ENCODE measurements around the gene P4HA1.
"Not testable (repeated sequence)": the region's sequence is repeated elsewhere in the genome, so short reads cannot be mapped to it uniquely, and the experiment has no call there.

DNA sequence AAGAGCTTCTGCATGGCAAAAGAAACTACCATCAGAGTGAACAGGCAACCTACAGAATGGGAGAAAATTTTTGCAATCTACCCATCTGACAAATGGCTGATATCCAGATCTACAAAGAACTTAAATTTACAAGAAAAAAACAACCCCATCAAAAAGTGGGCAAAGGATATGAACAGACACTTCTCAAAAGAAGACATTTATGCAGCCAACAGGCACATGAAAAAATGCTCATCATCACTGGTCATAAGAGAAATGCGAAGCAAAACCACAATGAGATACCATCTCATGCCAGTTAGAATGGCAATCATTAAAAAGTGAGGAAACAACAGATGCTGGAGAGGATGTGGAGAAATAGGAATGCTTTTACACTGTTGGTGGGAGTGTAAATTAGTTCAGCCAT, 70.0 kb downstream of the P4HA1 start:
- TF ChIP-seq POLR2A (IDR thresholded peaks at IDR 0.05) = not testable (repeated sequence)
- TF ChIP-seq, protein P1, sequence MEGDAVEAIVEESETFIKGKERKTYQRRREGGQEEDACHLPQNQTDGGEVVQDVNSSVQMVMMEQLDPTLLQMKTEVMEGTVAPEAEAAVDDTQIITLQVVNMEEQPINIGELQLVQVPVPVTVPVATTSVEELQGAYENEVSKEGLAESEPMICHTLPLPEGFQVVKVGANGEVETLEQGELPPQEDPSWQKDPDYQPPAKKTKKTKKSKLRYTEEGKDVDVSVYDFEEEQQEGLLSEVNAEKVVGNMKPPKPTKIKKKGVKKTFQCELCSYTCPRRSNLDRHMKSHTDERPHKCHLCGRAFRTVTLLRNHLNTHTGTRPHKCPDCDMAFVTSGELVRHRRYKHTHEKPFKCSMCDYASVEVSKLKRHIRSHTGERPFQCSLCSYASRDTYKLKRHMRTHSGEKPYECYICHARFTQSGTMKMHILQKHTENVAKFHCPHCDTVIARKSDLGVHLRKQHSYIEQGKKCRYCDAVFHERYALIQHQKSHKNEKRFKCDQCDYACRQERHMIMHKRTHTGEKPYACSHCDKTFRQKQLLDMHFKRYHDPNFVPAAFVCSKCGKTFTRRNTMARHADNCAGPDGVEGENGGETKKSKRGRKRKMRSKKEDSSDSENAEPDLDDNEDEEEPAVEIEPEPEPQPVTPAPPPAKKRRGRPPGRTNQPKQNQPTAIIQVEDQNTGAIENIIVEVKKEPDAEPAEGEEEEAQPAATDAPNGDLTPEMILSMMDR (IDR thresholded peaks at IDR 0.05) = not testable (repeated sequence)

All from testis (tissue), 2 donors.